Small intestine (tissue), 7 donors: ENCODE measurements around the gene HUNK. TPM values are rescaled to one million over a fixed set of nuclear protein-coding genes. Genes with fewer than 3 reads are reported as not detected.
"Not testable (repeated sequence)": the region's sequence is repeated elsewhere in the genome, so short reads cannot be mapped to it uniquely, and the experiment has no call there.

ENCODE experiments used
- DNase-seq, 2 donors: peaks; one replicate each; pipeline versions ENCODE4 v3.0.0 to v3.0.0-alpha.2; 2013
- FAIRE-seq: peaks from 2 replicates; lab custom pipeline; 2012; peaks lifted over from hg19 to GRCh38; lab: Jason Lieb, UNC
- H3K27ac ChIP-seq, 3 donors: one replicate each; pipeline ENCODE4 v1.5.1; 2013; ENCODE audit warnings: low read length in 2 of 3, mild to moderate bottlenecking in 2 of 3, control low read depth in 1 of 3, inconsistent platforms in 1 of 3, low read depth in 1 of 3, moderate library complexity in 1 of 3
- H3K27me3 ChIP-seq, 3 donors: one replicate each; pipeline ENCODE4 v1.6.1; 2013; ENCODE audit warnings: low read length in 3 of 3, inconsistent platforms in 1 of 3; ENCODE audit not compliant: control insufficient read depth in 3 of 3, insufficient read depth in 3 of 3
- H3K36me3 ChIP-seq, 3 donors: one replicate each; pipeline ENCODE4 v1.6.1; 2013; ENCODE audit warnings: low read length in 3 of 3, inconsistent platforms in 1 of 3, low read depth in 1 of 3, mild to moderate bottlenecking in 1 of 3, moderate library complexity in 1 of 3; ENCODE audit not compliant: control insufficient read depth in 3 of 3, insufficient read depth in 2 of 3
- H3K4me1 ChIP-seq, 3 donors: one replicate each; pipeline ENCODE4 v1.6.1; 2013; ENCODE audit warnings: low read length in 2 of 3, inconsistent platforms in 1 of 3, low read depth in 1 of 3, mild to moderate bottlenecking in 1 of 3, moderate library complexity in 1 of 3; ENCODE audit not compliant: control insufficient read depth in 3 of 3, insufficient read depth in 2 of 3
- H3K4me3 ChIP-seq, 3 donors: one replicate each; pipeline ENCODE4 v1.5.1; 2013; ENCODE audit warnings: low read length in 3 of 3, control low read depth in 1 of 3, inconsistent platforms in 1 of 3, low read depth in 1 of 3, mild to moderate bottlenecking in 1 of 3, moderate library complexity in 1 of 3
- H3K9me3 ChIP-seq, 2 donors: one replicate each; pipeline ENCODE4 v1.6.1; 2013; ENCODE audit warnings: low read depth in 1 of 2, low read length in 1 of 2; ENCODE audit not compliant: control insufficient read depth in 2 of 2, insufficient read depth in 1 of 2
- WGBS, 3 donors: extraction: QIAGEN DNeasy Blood & Tissue Kit; methylation state at CpG; one replicate each; pipeline ENCODE4 v1.1.7; 2013; 5-methylcytosine and 5-hydroxymethylcytosine counted together
- polyA plus RNA-seq, 4 donors: library from polyadenylated mRNA; stranded (reverse) in 3 of 4; unstranded in 1 of 4; fragments of 200-250 nt in 3 of 4; fragments of 120-200 nt in 1 of 4; gene quantifications; one replicate each; pipeline versions ENCODE4 v1.2.1 to v1.2.3, GENCODE V29; 2013
- donor health status: healthy with polysubstance abuse.
- donor health status: control.
- donor health status: control.
- donor health status: Bipolar disorder and iron deficiency.
- donor health status: healthy.

Gene HUNK
- polyA plus RNA-seq, 4 donors, result 1.1 to 8.4 (median 2.3) TPM

- Histone ChIP-seq H3K27me3 (no peaks in the 10 kb centered on the region), H3K4me3 (no peak overlapping the region), H3K27ac (no peak overlapping the region), H3K4me1 (no peaks in the 10 kb centered on the region), H3K9me3 (no peaks in the 10 kb centered on the region), H3K36me3 (no peaks in the 10 kb centered on the region)
- DNase-seq (no peak), FAIRE-seq (no peak)
- 33 to 60% (median 42%) methylated on average over 5 of the region's 5 CpGs for WGBS, 3 donors
Measured at GRCh38 chr21:32020564-32020963, 147.7 kb downstream of the HUNK start.

DNA sequence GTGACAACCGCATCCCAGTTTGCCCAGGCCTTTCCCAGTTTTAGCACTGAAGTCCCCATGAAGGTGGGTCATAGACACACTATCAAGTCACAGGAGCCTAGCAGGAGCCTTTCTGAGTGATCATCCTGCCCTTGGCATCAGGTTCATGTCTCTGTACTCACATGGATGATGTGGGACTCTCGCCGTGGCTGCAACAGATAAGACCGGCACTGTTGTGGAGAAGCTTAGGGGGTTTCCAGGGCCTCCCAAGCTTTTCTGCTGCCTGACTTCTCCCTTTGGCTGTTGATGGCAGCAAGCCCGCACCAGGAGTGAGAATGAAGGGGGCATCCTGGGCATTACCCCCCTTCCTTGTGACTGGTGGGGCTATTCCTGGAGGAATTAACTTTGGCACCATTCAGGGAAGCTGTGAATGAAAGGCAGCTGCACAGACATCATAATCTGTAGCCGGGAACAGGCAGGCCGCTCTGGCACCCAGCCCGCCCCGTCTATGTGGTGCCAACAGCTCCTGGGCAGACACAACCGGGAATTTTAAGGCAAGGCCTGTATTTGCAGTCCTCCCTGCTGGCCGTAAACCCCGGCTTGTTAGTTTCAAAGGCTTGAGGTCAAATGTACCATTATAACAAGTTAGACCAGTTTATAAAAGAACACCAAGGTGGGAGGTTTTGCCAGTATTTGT is 148.6 kb downstream of the HUNK start:
- Histone ChIP-seq H3K36me3 (no peaks in the 10 kb centered on the region), H3K27me3 (no peaks in the 10 kb centered on the region), H3K9me3 (no peaks in the 10 kb centered on the region), H3K27ac (no peak overlapping the region), H3K4me1 (no peaks in the 10 kb centered on the region), H3K4me3 (no peak overlapping the region)
- DNase-seq (no peak), FAIRE-seq (no peak)
- WGBS, 3 donors, result 21 to 63% (median 33%) methylated on average over 12 of the region's 12 CpGs

DNA sequence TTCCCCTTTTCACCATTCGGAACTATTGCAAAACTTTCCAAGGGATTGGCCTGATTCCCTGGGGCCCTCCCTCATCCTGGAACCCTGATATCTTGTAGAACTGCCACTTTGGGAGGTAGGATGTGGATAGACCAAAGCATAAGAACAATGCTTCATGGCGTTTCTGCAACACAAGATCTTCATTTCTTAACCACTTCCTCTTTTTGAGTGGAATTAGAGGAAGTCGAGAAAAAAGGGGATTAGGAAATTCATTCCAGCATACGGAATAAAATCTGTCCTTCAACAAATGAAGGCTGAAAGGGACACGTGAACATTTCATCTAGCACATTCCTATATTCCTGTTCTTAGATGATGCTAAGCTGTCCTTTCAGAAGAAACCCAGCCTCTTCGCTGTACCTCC is 149.3 kb downstream of the HUNK start:
- 58 to 63% (median 63%) methylated on average over 6 of the region's 6 CpGs for WGBS, 3 donors
- DNase-seq (no peak), FAIRE-seq (no peak)
- Histone ChIP-seq H3K27me3 (no peaks in the 10 kb centered on the region), H3K9me3 (no peaks in the 10 kb centered on the region), H3K36me3 (no peaks in the 10 kb centered on the region), H3K27ac (no peak overlapping the region), H3K4me3 (no peak overlapping the region), H3K4me1 (no peaks in the 10 kb centered on the region)

DNA sequence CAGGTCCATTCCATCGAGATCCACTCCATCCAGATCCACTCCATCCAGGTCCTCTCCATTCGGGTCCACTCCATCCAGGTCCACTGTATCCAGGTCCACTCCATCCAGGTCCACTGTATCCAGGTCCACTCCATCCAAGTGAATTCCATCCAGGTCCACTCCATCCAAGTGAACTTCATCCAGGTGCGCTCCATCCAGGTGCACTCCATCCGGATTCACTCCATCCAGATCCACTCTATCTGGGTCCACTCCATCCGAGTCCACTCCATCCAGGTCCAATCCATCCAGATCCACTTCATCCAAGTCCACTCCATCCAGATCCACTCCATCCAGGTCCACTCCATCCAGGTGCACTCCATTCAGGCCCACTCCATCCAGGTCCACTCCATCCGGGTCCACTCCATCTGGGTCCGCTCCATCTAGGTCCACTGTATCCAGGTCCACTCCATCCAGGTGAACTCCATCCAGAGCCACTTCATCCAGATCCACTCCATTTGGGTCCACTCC is 157.4 kb downstream of the HUNK start:
- no peak for FAIRE-seq
- 71 to 77% (median 72%) methylated on average over 7 of the region's 7 CpGs for WGBS, 3 donors

GRCh38 chr21:32034850-32035249 is 162.0 kb downstream of the HUNK start:
- Histone ChIP-seq H3K27ac (no peak overlapping the region), H3K27me3 (peaks cover 0 to 2% (median 0%) of the 10 kb centered on the region in 3 donors), H3K9me3 (no peaks in the 10 kb centered on the region), H3K4me3 (no peak overlapping the region), H3K36me3 (no peaks in the 10 kb centered on the region), H3K4me1 (no peaks in the 10 kb centered on the region)
- WGBS, 3 donors, result 84 to 90% (median 88%) methylated on average over 5 of the region's 5 CpGs
- FAIRE-seq (no peak), DNase-seq (no peak)

More for the DNA sequence above, 157.4 kb downstream of the HUNK start:
- Histone ChIP-seq H3K36me3 (no peaks in the 10 kb centered on the region), H3K4me1 (no peaks in the 10 kb centered on the region), H3K27me3 (no peaks in the 10 kb centered on the region), H3K9me3 (no peaks in the 10 kb centered on the region), H3K4me3 (no peak overlapping the region), H3K27ac (no peak overlapping the region)
- DNase-seq, result no peak

DNA sequence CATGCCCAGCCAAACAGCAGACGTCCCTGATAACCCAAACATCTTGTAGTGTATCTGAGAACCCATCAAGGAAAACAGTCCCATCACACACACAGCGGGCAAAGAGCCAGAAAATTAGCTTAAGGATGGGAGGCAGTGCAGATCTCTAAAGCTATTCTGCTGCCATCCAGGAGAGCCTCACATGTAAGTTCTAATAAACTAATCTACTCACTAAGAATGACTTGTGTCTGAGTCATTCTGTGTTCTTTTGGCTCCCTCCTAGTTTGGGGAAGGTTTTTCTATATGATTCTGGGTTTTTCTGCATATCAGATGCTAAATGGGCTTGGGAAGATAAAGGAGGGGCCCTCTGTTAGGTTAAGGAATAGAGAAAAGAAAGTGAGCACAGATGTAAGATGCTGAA is 162.8 kb downstream of the HUNK start:
- H3K27ac ChIP-seq, result no peak overlapping the region
- FAIRE-seq, result no peak
- peaks cover 0 to 2% (median 0%) of the 10 kb centered on the region in 3 donors for H3K27me3 ChIP-seq
- no peaks in the 10 kb centered on the region for H3K9me3 ChIP-seq
- H3K4me3 ChIP-seq, result no peak overlapping the region
- H3K36me3 ChIP-seq, result no peaks in the 10 kb centered on the region
- WGBS, 3 donors, result 75 to 85% (median 79%) methylated on average over 2 of the region's 2 CpGs
- H3K4me1 ChIP-seq, result no peaks in the 10 kb centered on the region
- DNase-seq, result no peak

DNA sequence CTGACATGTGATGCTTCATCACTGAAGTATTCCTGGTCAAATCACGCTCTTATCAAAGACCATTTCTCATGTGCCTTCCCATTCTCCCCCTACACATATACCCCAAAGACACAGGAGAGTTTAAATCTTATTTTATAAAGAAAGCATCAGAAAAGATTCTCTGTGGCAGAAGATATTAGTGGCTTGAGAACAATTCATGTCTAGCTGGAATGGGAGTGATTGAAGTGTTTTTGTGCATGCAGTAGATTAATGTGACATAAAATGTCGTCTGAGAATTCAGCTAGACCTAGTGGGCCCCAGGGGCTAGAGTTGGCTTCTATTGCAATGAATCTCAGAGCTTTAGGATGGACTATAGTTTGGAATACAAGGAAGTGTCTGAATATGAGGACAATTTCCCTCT is 163.9 kb downstream of the HUNK start:
- 78 to 81% (median 79%) methylated on average over 2 of the region's 2 CpGs for WGBS, 3 donors
- H3K27me3 ChIP-seq, result peaks cover 0 to 2% (median 0%) of the 10 kb centered on the region in 3 donors
- H3K9me3 ChIP-seq, result no peaks in the 10 kb centered on the region
- FAIRE-seq (no peak), DNase-seq (no peak)
- no peak overlapping the region for H3K4me3 ChIP-seq
- H3K27ac ChIP-seq, result no peak overlapping the region
- H3K36me3 ChIP-seq, result no peaks in the 10 kb centered on the region
- H3K4me1 ChIP-seq, result no peaks in the 10 kb centered on the region

DNA sequence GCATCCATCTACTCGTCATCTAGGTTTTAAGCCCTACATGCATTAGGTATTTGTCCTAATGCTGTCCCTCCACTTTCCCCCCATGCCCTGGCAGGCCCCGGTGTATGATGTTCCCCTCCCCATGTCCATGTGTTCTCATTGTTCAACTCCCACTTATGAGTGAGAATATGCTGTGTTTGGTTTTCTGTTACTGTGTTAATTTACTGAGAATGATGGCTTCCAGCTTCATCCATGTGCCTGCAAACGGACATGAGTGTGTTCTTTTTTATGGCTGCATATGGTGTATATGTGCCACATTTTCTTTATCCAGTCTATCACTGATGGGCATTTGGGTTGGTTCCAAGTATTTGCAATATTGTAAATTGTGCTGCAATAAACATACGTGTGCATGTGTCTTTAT is 165.9 kb downstream of the HUNK start:
- 80 to 84% (median 83%) methylated on average over 4 of the region's 4 CpGs for WGBS, 3 donors
- not testable (repeated sequence) for DNase-seq, H3K4me3 ChIP-seq, H3K27me3 ChIP-seq, H3K4me1 ChIP-seq, H3K36me3 ChIP-seq, H3K9me3 ChIP-seq, FAIRE-seq, H3K27ac ChIP-seq

- Histone ChIP-seq H3K9me3 (no peaks in the 10 kb centered on the region), H3K36me3 (no peaks in the 10 kb centered on the region), H3K27me3 (no peaks in the 10 kb centered on the region), H3K4me1 (no peaks in the 10 kb centered on the region), H3K27ac (no peak overlapping the region), H3K4me3 (no peak overlapping the region)
- FAIRE-seq, result no peak
- 89 to 96% (median 94%) methylated on average over 10 of the region's 10 CpGs for WGBS, 3 donors
- DNase-seq, result no peak
Measured at GRCh38 chr21:32043458-32043857, 170.6 kb downstream of the HUNK start.
